ENCODE results near the gene RCN1.

DNA sequence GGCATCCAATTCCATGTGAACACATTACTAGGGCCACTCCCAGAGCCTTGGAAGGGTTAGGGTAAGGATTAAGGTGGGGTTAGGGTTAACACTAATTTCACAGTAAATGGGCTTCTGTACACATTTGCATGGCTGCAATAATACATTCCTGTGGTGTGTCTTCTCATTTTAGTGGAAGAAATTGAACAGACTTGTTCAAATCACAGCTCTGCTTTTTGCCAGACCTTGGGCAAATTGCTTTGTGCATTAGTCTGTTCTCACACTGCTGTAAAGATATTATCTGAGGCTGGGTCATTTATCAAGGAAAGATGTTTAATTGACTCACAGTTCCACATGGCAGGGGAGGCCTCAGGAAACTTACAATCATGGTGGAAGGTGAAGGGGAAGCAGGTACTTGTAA lies 45.4 kb upstream of the RCN1 start:
- no peak for TF ChIP-seq CTCF (IDR thresholded peaks at IDR 0.05)
- TF ChIP-seq POLR2A (IDR thresholded peaks at IDR 0.05) = no peak

All from thyroid gland (tissue), 4 donors.